Esophagus muscularis mucosa (tissue), 4 donors: ENCODE data around the gene DOCK4.

Experiments
- CTCF ChIP-seq, 3 experiments: fragments of 200-600 bp in 2 of 3; fragments of 450-650 bp in 1 of 3; sonication (generic) in 2 of 3; IDR thresholded peaks; one replicate each; pipeline ENCODE4 v1.5.1; 2017 to 2019; ENCODE audit warnings: antibody characterized with exemption in 3 of 3, mild to moderate bottlenecking in 2 of 3, moderate library complexity in 1 of 3
- EP300 ChIP-seq: sonication (generic); formaldehyde crosslinking; IDR thresholded peaks from one replicate; pipeline ENCODE4 v1.6.1; 2017; ENCODE audit warnings: antibody characterized with exemption
- POLR2A ChIP-seq: fragments of 450-650 bp; IDR thresholded peaks from one replicate; pipeline ENCODE4 v1.6.1; 2017; ENCODE audit warnings: antibody characterized with exemption, moderate library complexity, mild to moderate bottlenecking, low read depth
- POLR2AphosphoS5 ChIP-seq, 2 donors: sonication (generic); formaldehyde crosslinking; IDR thresholded peaks; one replicate each; pipeline ENCODE4 v1.6.1; 2017; ENCODE audit warnings: antibody characterized with exemption in 2 of 2

DNA sequence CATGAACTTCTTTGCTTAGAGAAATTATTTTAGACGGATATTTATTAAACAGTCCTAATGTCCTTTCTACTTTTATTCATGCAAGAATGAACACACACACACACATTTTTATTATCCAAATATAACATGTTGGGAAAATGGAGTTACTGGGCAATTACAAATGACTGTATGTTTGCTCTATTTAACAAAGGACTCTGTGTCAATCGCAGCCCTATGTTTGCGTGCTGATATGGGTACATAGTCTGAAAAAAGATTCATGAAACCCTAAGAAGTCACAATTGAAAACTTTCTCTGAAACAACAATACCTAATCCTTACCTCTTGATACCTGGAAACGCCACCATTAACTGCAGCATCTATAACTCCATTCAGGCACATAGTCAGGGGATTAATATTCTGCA is 459.2 kb downstream of the DOCK4 start:
- no peak for TF ChIP-seq POLR2A
- no peak for TF ChIP-seq CTCF (IDR thresholded peaks at IDR 0.05)
- TF ChIP-seq EP300 = no peak
- TF ChIP-seq POLR2AphosphoS5 (IDR thresholded peaks at IDR 0.05) = no peak
